Measurements from ENCODE around the gene FOXB2.

Gene FOXB2

DNA sequence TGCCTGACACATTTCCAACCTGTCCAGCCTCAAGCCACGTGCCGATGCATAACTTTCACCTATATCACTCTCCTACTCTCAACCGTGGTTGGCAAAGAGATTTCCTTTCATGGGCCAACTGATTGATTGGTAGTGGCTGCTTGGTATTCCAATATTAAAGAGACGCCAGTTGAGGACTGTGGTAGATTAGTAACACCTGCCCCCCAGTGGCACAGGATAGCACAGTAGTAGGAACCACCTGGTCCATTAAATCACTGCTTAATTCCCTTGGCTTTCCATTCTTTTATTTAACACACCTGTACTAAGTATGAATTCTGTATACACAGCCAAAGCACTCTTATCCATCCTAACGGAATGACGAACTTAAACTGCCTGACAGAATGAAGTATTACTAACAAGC lies 19.1 kb upstream of the FOXB2 start:
- Histone ChIP-seq H3K4me1 (ENCODE audit: control insufficient read depth in 1 of 2, insufficient read depth in 1 of 2, low read depth in 1 of 2, low read length in 1 of 2) (no peaks in the 10 kb centered on the region), H3K4me3 (ENCODE audit: low read depth in 1 of 2, low read length in 1 of 2) (no peak overlapping the region), H3K27ac (no peak overlapping the region), H3K9me3 (no peaks in the 10 kb centered on the region), H3K36me3 (no peaks in the 10 kb centered on the region), H3K27me3 (peaks cover 27% of the 10 kb centered on the region)
- TF ChIP-seq, protein P1, sequence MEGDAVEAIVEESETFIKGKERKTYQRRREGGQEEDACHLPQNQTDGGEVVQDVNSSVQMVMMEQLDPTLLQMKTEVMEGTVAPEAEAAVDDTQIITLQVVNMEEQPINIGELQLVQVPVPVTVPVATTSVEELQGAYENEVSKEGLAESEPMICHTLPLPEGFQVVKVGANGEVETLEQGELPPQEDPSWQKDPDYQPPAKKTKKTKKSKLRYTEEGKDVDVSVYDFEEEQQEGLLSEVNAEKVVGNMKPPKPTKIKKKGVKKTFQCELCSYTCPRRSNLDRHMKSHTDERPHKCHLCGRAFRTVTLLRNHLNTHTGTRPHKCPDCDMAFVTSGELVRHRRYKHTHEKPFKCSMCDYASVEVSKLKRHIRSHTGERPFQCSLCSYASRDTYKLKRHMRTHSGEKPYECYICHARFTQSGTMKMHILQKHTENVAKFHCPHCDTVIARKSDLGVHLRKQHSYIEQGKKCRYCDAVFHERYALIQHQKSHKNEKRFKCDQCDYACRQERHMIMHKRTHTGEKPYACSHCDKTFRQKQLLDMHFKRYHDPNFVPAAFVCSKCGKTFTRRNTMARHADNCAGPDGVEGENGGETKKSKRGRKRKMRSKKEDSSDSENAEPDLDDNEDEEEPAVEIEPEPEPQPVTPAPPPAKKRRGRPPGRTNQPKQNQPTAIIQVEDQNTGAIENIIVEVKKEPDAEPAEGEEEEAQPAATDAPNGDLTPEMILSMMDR (IDR thresholded peaks at IDR 0.05), result no peak

DNA sequence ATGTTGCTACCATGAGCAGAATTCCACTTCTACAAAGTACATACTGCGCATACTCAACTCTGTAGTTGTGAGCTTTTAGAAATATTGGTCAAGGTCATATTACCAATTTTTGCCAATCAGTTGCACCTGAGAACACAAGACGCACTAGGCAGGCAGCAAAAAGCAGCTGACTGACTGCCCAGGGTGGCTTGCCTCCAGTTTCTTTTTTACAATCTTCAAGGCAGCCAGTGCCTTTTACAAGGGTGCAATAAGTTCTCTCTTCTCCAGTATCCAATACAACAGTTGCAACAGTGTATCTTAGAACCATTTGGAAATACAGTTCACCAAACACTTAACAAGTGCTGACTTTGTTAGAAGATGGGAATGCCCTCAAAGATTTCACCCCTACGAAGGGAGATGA lies 16.1 kb upstream of the FOXB2 start:
- Histone ChIP-seq H3K27ac (no peak overlapping the region), H3K36me3 (no peaks in the 10 kb centered on the region), H3K4me1 (ENCODE audit: control insufficient read depth in 1 of 2, insufficient read depth in 1 of 2, low read depth in 1 of 2, low read length in 1 of 2) (no peaks in the 10 kb centered on the region), H3K4me3 (ENCODE audit: low read depth in 1 of 2, low read length in 1 of 2) (no peak overlapping the region), H3K9me3 (no peaks in the 10 kb centered on the region), H3K27me3 (peaks cover 55% of the 10 kb centered on the region)
- TF ChIP-seq, protein P1 (IDR thresholded peaks at IDR 0.05), result no peak

DNA sequence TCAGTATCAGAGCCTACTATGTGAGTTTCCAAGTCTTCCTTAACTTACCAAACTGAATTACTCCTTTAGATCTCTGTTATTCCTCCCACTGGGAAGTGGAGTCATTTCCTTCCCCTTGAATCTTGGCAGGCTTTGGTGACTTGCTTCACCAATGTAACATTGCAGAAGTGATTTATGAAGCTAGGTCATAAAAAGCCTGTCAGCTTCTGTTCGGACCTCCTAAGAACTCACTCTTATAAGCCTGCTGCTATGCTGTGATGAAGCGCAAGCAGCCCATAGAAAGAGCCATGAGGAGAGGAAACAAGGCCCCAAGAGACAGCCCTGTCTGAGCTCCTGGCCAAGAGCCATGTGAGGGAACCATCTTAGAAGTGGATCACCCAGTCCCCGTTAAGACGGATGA lies 14.2 kb upstream of the FOXB2 start:
- H3K9me3 ChIP-seq, result no peaks in the 10 kb centered on the region
- no peaks in the 10 kb centered on the region for H3K4me1 ChIP-seq (ENCODE audit: control insufficient read depth in 1 of 2, insufficient read depth in 1 of 2, low read depth in 1 of 2, low read length in 1 of 2)
- H3K27ac ChIP-seq, result no peak overlapping the region
- TF ChIP-seq, protein P1 (IDR thresholded peaks at IDR 0.05), result no peak
- no peak overlapping the region for H3K4me3 ChIP-seq (ENCODE audit: low read depth in 1 of 2, low read length in 1 of 2)
- H3K27me3 ChIP-seq, result peaks cover 65% of the 10 kb centered on the region
- no peaks in the 10 kb centered on the region for H3K36me3 ChIP-seq

DNA sequence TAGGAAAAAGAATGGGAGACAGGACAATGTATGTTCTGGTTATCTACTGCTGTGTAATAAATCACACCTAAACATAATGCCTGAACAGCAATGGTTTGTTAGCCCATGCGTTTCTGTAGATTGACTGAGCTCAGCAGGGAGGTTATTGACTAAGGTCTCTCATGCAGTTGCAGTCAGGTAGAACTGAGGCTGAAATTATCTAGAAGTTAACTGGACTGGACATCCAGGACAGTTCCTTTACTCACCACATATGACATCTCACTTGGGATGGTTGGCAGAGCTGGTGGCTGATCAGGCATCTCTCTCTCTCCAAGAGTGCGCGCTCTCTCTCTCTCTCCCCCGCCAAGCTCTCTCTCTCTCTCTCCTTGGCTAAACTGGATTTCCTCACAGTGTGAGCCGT lies 8.9 kb upstream of the FOXB2 start:
- Histone ChIP-seq H3K4me1 (ENCODE audit: control insufficient read depth in 1 of 2, insufficient read depth in 1 of 2, low read depth in 1 of 2, low read length in 1 of 2) (peaks cover 3 to 13% of the 10 kb centered on the region in 2 experiments), H3K4me3 (ENCODE audit: low read depth in 1 of 2, low read length in 1 of 2) (no peak overlapping the region), H3K27ac (no peak overlapping the region), H3K9me3 (no peaks in the 10 kb centered on the region), H3K36me3 (no peaks in the 10 kb centered on the region), H3K27me3 (peaks cover 99% of the 10 kb centered on the region)
- TF ChIP-seq, protein P1 (IDR thresholded peaks at IDR 0.05), result no peak

DNA sequence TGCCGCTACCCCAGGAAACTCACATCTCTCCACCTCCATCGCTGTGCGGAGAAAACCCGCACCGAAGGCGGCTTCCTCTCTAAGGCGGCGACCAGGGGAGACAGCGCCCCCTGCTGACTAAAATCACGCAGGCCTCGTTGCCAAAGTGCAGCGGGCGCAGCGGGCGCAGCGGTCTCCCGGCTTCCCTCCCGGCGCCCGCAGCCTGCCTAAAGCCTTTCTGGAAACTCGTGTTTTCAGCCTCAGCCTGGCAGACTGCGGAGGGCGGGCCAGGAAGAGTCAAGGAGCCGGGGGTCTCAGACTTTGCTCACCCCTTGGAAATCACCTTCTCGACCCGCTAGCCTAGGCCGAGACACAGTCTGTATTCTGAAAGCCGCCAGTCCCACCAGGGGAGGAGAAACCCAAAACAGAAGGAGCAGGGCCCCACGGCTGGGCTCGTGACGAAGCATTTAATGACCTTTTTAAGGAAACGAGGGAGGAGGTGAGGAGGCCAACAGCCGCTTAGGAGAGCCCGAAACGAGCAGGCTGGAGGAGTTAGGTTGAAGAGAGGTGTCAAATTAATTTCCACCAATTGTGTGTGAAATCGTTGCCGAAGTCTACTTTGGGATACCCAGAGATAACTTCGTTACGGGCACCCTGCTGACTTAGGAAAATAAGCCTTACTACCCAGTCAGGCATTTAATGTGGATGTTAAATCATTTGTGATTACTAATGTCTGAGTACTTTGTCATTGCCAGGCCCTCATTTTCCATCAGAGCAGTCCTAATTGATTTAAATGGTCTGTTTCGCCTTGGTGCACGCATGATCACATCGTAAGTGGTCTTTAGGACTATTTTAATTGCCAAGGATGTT lies 7.3 kb upstream of the FOXB2 start:
- Histone ChIP-seq H3K36me3 (no peaks in the 10 kb centered on the region), H3K27me3 (peaks cover 99% of the 10 kb centered on the region), H3K4me3 (ENCODE audit: low read depth in 1 of 2, low read length in 1 of 2) (no peak overlapping the region), H3K4me1 (ENCODE audit: control insufficient read depth in 1 of 2, insufficient read depth in 1 of 2, low read depth in 1 of 2, low read length in 1 of 2) (peaks cover 3 to 17% of the 10 kb centered on the region in 2 experiments), H3K9me3 (no peaks in the 10 kb centered on the region), H3K27ac (no peak overlapping the region)
- TF ChIP-seq, protein P1 (IDR thresholded peaks at IDR 0.05), result peak; percentile 50

All from neutrophil (primary cell).